Parathyroid adenoma (tissue), 2 donors: Measurements from ENCODE around the gene PPCDC.

Experiments
- H2AFZ ChIP-seq: fragments of 300-600 bp; sonication (generic); one replicate; pipeline ENCODE4 v1.7.0; 2017; ENCODE audit warnings: antibody characterized with exemption, mild to moderate bottlenecking
- H3K27ac ChIP-seq: fragments of 300-600 bp; sonication (generic); one replicate; pipeline ENCODE4 v1.7.0; 2017
- H3K27me3 ChIP-seq: fragments of 300-600 bp; sonication (generic); one replicate; pipeline ENCODE4 v1.7.0; 2017; ENCODE audit warnings: low read length; ENCODE audit not compliant: control insufficient read depth, insufficient read depth
- H3K36me3 ChIP-seq: fragments of 300-600 bp; sonication (generic); one replicate; pipeline ENCODE4 v1.7.0; 2017; ENCODE audit warnings: low read length; ENCODE audit not compliant: control insufficient read depth, insufficient read depth
- H3K4me1 ChIP-seq: fragments of 300-600 bp; sonication (generic); one replicate; pipeline ENCODE4 v1.7.0; 2017; ENCODE audit warnings: control low read depth
- H3K4me2 ChIP-seq: fragments of 300-600 bp; sonication (generic); one replicate; pipeline ENCODE4 v1.7.0; 2017; ENCODE audit warnings: low read length
- H3K4me3 ChIP-seq: fragments of 300-600 bp; sonication (generic); one replicate; pipeline ENCODE4 v1.7.0; 2017; ENCODE audit warnings: low read depth, low read length
- H3K79me2 ChIP-seq: fragments of 300-600 bp; sonication (generic); one replicate; pipeline ENCODE4 v1.7.0; 2017; ENCODE audit warnings: control low read depth
- H3K9ac ChIP-seq: fragments of 300-600 bp; sonication (generic); one replicate; pipeline ENCODE4 v1.7.0; 2017; ENCODE audit warnings: mild to moderate bottlenecking
- H3K9me3 ChIP-seq: fragments of 300-600 bp; sonication (generic); one replicate; pipeline ENCODE4 v1.7.0; 2017; ENCODE audit warnings: low read length; ENCODE audit not compliant: control insufficient read depth
- CTCF ChIP-seq: fragments of 300-600 bp; sonication (generic); IDR thresholded peaks from one replicate; pipeline ENCODE4 v1.7.0; 2017; ENCODE audit warnings: antibody characterized with exemption, mild to moderate bottlenecking
- donor health status: primary hyperparathyroidism.

The PPCDC gene

GRCh38 chr15:75022783-75023180 lies 608 bp upstream of the PPCDC start:
- no peak overlapping the region for H3K9ac ChIP-seq
- H2AFZ ChIP-seq = no peak overlapping the region
- H3K4me2 ChIP-seq = no peak overlapping the region
- H3K27me3 ChIP-seq = no peaks in the 10 kb centered on the region
- peak overlapping the region; percentile 97 for H3K4me3 ChIP-seq
- peaks cover 5% of the 10 kb centered on the region for H3K79me2 ChIP-seq
- H3K9me3 ChIP-seq = no peaks in the 10 kb centered on the region
- H3K27ac ChIP-seq = no peak overlapping the region
- H3K36me3 ChIP-seq = no peaks in the 10 kb centered on the region
- no peak for TF ChIP-seq CTCF
- peaks cover 3% of the 10 kb centered on the region for H3K4me1 ChIP-seq

GRCh38 chr15:75023872-75024636 lies 664 bp downstream of the PPCDC start:
- TF ChIP-seq CTCF = no peak
- no peaks in the 10 kb centered on the region for H3K27me3 ChIP-seq
- H3K4me2 ChIP-seq = peak overlapping the region; percentile 81
- H3K4me3 ChIP-seq = peak overlapping the region; percentile 97
- H3K9ac ChIP-seq = peak overlapping the region; percentile 87
- peak overlapping the region; percentile 86 for H2AFZ ChIP-seq
- no peaks in the 10 kb centered on the region for H3K9me3 ChIP-seq
- H3K4me1 ChIP-seq = peaks cover 3% of the 10 kb centered on the region
- H3K36me3 ChIP-seq = no peaks in the 10 kb centered on the region
- peak overlapping the region; percentile 87 for H3K27ac ChIP-seq
- H3K79me2 ChIP-seq = peaks cover 7% of the 10 kb centered on the region

GRCh38 chr15:75025107-75025506 lies 1.7 kb downstream of the PPCDC start:
- no peak overlapping the region for H3K4me2 ChIP-seq
- H3K4me1 ChIP-seq = peaks cover 8% of the 10 kb centered on the region
- H3K9me3 ChIP-seq = no peaks in the 10 kb centered on the region
- no peak for TF ChIP-seq CTCF
- peak overlapping the region; percentile 47 for H3K27ac ChIP-seq
- H3K36me3 ChIP-seq = no peaks in the 10 kb centered on the region
- H3K9ac ChIP-seq = no peak overlapping the region
- H2AFZ ChIP-seq = no peak overlapping the region
- H3K79me2 ChIP-seq = peaks cover 7% of the 10 kb centered on the region
- H3K27me3 ChIP-seq = no peaks in the 10 kb centered on the region
- no peak overlapping the region for H3K4me3 ChIP-seq

GRCh38 chr15:75025548-75026260 lies 2.3 kb downstream of the PPCDC start:
- Histone ChIP-seq H3K9ac (no peak overlapping the region), H3K4me3 (no peak overlapping the region), H3K4me2 (no peak overlapping the region), H3K36me3 (no peaks in the 10 kb centered on the region), H3K27ac (peak overlapping the region; percentile 47), H3K79me2 (peaks cover 11% of the 10 kb centered on the region), H3K27me3 (no peaks in the 10 kb centered on the region), H2AFZ (no peak overlapping the region), H3K9me3 (no peaks in the 10 kb centered on the region), H3K4me1 (peaks cover 8% of the 10 kb centered on the region)
- no peak for TF ChIP-seq CTCF
